T-cell (primary cell): ENCODE measurements around the gene RRP1B. TPM values are rescaled to one million over a fixed set of nuclear protein-coding genes. Genes with fewer than 3 reads are reported as not detected.

ENCODE experiments used
- ATAC-seq, 4 experiments: fragments of 200-7000 bp in 3 of 4; fragments of 150-1000 bp in 1 of 4; cut with Tn5 transposase; replicated peaks in 1 of 4; 1 replicate in 3 of 4; 2 replicates in 1 of 4; pipeline ENCODE4 v1.10.0; 2021; ENCODE audit warnings: moderate library complexity in 3 of 4, mild to moderate bottlenecking in 2 of 4, moderate number of reproducible peaks in 1 of 4
- CTCF ChIA-PET, 2 donors: fragments of 300-600 bp; sonication (Branson Sonifier 250); formaldehyde crosslinking; loops; one replicate each; lab custom pipeline; 2022; ENCODE audit warnings: antibody characterized with exemption in 2 of 2; lab: Charles Lee
- POLR2A ChIA-PET, 2 donors: fragments of 300-600 bp; sonication (Branson Sonifier 250); formaldehyde crosslinking; loops; one replicate each; lab custom pipeline; 2022; ENCODE audit warnings: antibody characterized with exemption in 2 of 2; lab: Charles Lee
- DNase-seq, 35 experiments: peaks; one replicate each; pipeline versions ENCODE4 v3.0.0 to v3.0.0-alpha.2; 2013 to 2023
- H3K27ac ChIP-seq: one replicate; pipeline ENCODE4 v1.5.1; 2013; ENCODE audit warnings: low read length
- H3K27me3 ChIP-seq, 2 experiments: replicated peaks in 1 of 2; 1 replicate in 1 of 2; 2 replicates in 1 of 2; pipeline versions ENCODE4 v1.6.1 to v1.7.0; 2013; ENCODE audit warnings: low read length in 1 of 2, mixed read lengths in 1 of 2; ENCODE audit not compliant: control insufficient read depth in 2 of 2, insufficient read depth in 2 of 2; ENCODE audit errors: extremely low read depth in 1 of 2
- H3K36me3 ChIP-seq, 2 donors: 1 replicate in 1 of 2; 2 replicates in 1 of 2; pipeline versions ENCODE4 v1.6.1 to v1.7.0; 2013; ENCODE audit warnings: low read length in 1 of 2; ENCODE audit not compliant: control insufficient read depth in 2 of 2, insufficient read depth in 1 of 2; ENCODE audit errors: extremely low read depth in 1 of 2
- H3K4me1 ChIP-seq, 2 experiments: 1 replicate in 1 of 2; 2 replicates in 1 of 2; pipeline versions ENCODE4 v1.6.1 to v1.7.0; 2013; ENCODE audit warnings: low read length in 2 of 2, mixed read lengths in 1 of 2; ENCODE audit not compliant: insufficient read depth in 2 of 2, control insufficient read depth in 1 of 2; ENCODE audit errors: extremely low read depth in 1 of 2
- H3K4me3 ChIP-seq, 2 donors: 1 replicate in 1 of 2; 2 replicates in 1 of 2; pipeline versions ENCODE4 v1.5.1 to v1.7.0; 2013; ENCODE audit warnings: mild to moderate bottlenecking in 2 of 2, low read length in 1 of 2, moderate library complexity in 1 of 2; ENCODE audit not compliant: control insufficient read depth in 1 of 2; ENCODE audit errors: extremely low read depth in 1 of 2
- H3K9me3 ChIP-seq: 2 replicates; pipeline ENCODE4 v1.7.0; 2013
- H3K27ac Mint-ChIP-seq, 2 donors: one replicate each; pipeline ENCODE4 v1.8.0; 2020 to 2021; ENCODE audit warnings: mild to moderate bottlenecking in 2 of 2, mixed read lengths in 2 of 2
- H3K27me3 Mint-ChIP-seq, 2 donors: one replicate each; pipeline ENCODE4 v1.8.0; 2021 to 2022; ENCODE audit warnings: mixed read lengths in 2 of 2
- H3K36me3 Mint-ChIP-seq: one replicate; pipeline ENCODE4 v1.8.0; 2021; ENCODE audit warnings: mixed read lengths
- H3K4me1 Mint-ChIP-seq, 3 donors: one replicate each; pipeline ENCODE4 v1.8.0; 2020 to 2022; ENCODE audit warnings: mixed read lengths in 3 of 3, mild to moderate bottlenecking in 1 of 3
- H3K4me3 Mint-ChIP-seq, 3 donors: one replicate each; pipeline ENCODE4 v1.8.0; 2020 to 2022; ENCODE audit warnings: mild to moderate bottlenecking in 3 of 3, mixed read lengths in 3 of 3, moderate library complexity in 3 of 3
- H3K9me3 Mint-ChIP-seq, 3 donors: one replicate each; pipeline ENCODE4 v1.8.0; 2020 to 2022; ENCODE audit warnings: mixed read lengths in 3 of 3
- WGBS: methylation state at CpG from one replicate; pipeline ENCODE4 v1.1.5; 2013; ENCODE audit warnings: missing lambda C conversion rate; ENCODE audit not compliant: insufficient coverage; 5-methylcytosine and 5-hydroxymethylcytosine counted together
- total RNA-seq, 35 experiments: library from RNA in 6 of 35; stranded (reverse) in 6 of 35; fragments of 120-200 nt in 1 of 35; gene quantifications; one replicate each; pipeline versions ENCODE4 v1.2.1 to v1.2.4 and lab custom pipeline; 2013 to 2026

The RRP1B gene
- total RNA-seq, 5 donors from 2014 or later (not counting 1 experiment from before 2014, with no cell fraction given): 33.9 to 39.3 (median 37.8) TPM

DNA sequence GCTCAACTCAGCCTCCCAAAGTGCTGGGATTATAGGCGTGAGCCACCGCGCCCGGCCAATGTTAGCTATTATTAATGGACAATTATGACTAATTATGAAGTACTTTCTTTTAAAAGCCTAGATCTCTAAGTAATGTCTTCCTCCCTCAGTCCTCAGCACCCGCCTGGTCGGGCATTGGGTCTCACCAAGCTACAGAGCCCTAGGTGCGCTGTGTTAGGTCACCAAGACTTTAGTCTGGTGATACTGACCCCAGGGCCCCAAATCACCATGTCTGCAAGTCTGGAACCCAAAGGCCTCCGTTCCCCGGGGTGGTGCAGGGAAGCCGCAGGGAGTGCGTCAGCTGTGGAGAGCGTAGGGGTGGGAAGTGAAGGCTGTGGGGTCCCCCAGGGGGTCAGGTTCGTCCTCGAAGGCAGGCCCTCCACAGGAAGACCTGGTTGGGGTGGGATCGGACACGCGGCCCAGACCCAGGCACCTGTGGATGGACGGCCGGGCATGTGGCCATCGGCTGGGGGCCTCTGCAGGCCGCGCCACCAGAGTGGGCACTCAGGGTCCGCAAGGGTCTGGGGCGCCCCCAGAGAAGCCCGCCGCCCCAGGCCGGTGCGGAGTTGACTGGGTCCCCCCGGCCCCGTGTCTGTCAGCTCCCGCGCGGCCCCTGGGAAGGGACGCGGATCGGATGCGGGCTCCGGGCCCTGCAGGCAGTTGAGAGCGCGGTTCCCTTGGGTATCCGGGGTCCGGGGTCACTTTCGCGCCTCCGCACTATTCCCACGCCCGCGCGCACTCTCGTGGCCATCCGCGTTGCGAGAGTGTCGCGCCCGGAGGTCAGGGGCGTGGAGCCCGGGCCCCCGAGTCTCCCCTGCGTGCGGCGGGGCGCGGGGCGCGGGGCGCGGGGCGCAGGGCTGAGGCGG, 58.9 kb downstream of the RRP1B start:
- no peaks in the 10 kb centered on the region for H3K9me3 Mint-ChIP-seq
- CTCF ChIA-PET: no interaction called here
- 26% methylated on average over 66 of the region's 70 CpGs for WGBS
- no peaks in the 10 kb centered on the region for H3K36me3 ChIP-seq
- peaks cover 0 to 6% of the 10 kb centered on the region in 2 experiments for H3K27me3 ChIP-seq
- H3K4me3 Mint-ChIP-seq: peak overlapping the region; percentile 81 to 86 (median 85)
- peak overlapping the region; percentile 52 to 70 for H3K27ac Mint-ChIP-seq
- DNase-seq (no peak), ATAC-seq (peak in 1 of 4 experiments; percentile 1)
- POLR2A ChIA-PET: interaction anchor here in 1 of 2 donors (0.6 kb wide), 1 partner anchor 42 kb away, joined by 3 read pairs; no protein-coding TSS in a partner anchor
- peaks cover 7 to 32% of the 10 kb centered on the region in 2 experiments for H3K4me1 ChIP-seq
- no peaks in the 10 kb centered on the region for H3K9me3 ChIP-seq
- H3K4me3 ChIP-seq: peak overlapping the region; percentile 86 to 93
- H3K27ac ChIP-seq: no peak overlapping the region
- H3K4me1 Mint-ChIP-seq: peaks cover 30 to 33% (median 30%) of the 10 kb centered on the region in 3 donors
- H3K27me3 Mint-ChIP-seq: no peaks in the 10 kb centered on the region
- H3K36me3 Mint-ChIP-seq: no peaks in the 10 kb centered on the region

DNA sequence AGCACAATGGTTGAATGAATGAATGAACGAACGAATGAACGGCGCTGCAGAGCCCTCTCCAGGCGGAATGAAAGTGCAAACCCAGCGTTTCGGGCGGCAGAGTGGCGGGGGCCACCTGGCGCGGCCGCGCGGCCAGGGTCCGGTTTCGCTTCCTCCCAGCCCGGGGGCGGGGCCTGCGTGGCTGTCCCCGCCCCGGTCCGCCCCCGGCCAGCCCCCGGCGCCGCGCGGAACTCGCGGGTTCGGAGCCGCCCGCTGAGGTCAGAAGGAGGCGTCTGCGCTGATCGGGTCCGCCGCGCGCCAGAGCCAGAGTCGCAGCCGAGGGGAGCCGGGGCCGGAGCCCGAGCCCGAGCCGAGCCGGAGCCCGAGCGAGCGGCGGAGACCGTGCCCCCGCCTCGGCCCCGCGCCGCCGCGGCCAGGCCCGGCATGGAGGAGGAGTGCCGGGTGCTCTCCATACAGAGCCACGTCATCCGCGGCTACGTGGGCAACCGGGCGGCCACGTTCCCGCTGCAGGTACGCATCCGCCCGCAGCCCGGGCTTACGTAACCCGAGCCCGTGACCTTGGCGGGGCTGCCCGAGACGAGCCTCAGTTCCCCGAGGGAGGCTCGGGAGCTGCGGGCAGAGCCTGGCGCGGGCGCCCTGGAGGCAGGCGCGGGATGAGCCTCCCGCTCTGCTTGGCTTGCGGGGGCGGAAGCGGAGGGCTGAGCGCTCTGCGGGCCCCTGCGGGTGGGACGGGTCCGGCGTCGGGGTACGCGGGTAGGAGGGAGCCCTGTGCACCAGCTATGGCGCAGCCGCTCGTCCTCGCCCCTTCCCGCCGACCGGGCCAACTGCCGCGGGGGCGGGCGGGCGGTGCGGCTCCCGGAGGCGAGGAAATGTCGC, 59.8 kb downstream of the RRP1B start, which contains the start of gene PDXK:
TSS of gene PDXK (plus strand) at position 258 of the 876 bp plus-strand sequence. CDS start at position 424, 166 bp downstream.
- Histone ChIP-seq H3K4me3 (peak within 1 kb of the TSS; percentile 86 to 93), H3K27me3 (peaks cover 0 to 6% of the 10 kb centered on the region in 2 experiments), H3K9me3 (no peaks in the 10 kb centered on the region), H3K4me1 (peaks cover 7 to 37% of the 10 kb centered on the region in 2 experiments), H3K27ac (peak within 1 kb of the TSS; percentile 64), H3K36me3 (peaks cover 0 to 7% of the 10 kb centered on the region in 2 donors)
- Mint-ChIP-seq H3K27me3 (no peaks in the 10 kb centered on the region), H3K36me3 (no peaks in the 10 kb centered on the region), H3K4me1 (peaks cover 30 to 33% (median 32%) of the 10 kb centered on the region in 3 donors), H3K9me3 (no peaks in the 10 kb centered on the region), H3K4me3 (peak within 1 kb of the TSS; percentile 81 to 86 (median 85)), H3K27ac (peak within 1 kb of the TSS; percentile 52 to 70)
- ChIA-PET CTCF (interaction anchor here in 1 of 2 donors (1.0 to 1.2 kb wide), 2 partner anchors 9 to 11 kb away, joined by 3 read pairs; no protein-coding TSS in a partner anchor), POLR2A (interaction anchor here in 1 of 2 donors (0.6 kb wide), 1 partner anchor 17 kb away, joined by 6 read pairs; no protein-coding TSS in a partner anchor)
- under 1% methylated on average over 116 of the region's 117 CpGs for WGBS
- peak; percentile 44 to 88 (median 67) for DNase-seq
- ATAC-seq: peak; percentile 84 to 88 (median 84)

DNA sequence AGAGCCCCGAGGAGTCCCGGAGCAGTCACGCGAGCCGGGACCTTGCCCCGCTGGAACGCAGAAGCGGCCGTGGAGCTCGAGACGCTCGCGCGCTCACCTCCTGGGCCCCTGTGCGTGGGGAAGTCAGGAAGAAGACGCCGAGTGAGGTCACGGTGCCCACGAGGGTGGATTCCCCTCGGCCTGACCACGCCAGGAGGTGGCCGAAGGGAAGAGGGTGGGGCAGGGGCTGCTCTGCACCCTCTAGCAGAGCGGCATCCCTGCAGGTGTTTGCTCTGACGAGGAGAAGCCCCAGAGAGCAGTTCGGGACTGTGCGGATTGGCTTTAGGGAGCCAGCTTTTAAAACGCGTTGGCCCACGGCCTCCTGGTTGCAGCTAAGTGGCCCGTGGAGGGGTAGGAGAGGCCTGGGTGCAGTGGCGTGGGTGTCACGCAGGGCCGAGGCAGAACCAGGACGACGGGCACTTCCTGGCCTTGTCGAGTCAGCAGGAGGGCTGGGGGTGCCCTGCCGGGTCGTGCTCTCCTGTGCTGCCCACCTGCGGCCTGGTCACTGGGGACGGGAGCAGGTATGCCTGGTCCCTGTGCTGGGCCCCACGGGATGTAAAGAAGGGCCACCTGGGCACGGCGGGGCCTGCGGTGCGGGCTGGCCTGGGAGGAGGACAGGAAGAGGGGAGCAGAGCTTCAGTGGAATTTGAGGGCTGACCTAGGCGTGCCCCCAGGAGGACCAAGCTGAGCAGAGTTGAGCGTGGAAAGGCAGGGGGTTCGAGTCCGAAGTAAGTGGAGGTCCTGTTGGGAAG, 60.6 kb downstream of the RRP1B start:
- H3K27ac Mint-ChIP-seq: peak overlapping the region; percentile 11 to 39
- Histone ChIP-seq H3K4me3 (peak overlapping the region; percentile 86 to 93), H3K36me3 (peaks cover 0 to 14% of the 10 kb centered on the region in 2 donors), H3K27me3 (peaks cover 0 to 6% of the 10 kb centered on the region in 2 experiments), H3K27ac (peak overlapping the region; percentile 64), H3K9me3 (no peaks in the 10 kb centered on the region), H3K4me1 (peaks cover 7 to 39% of the 10 kb centered on the region in 2 experiments)
- DNase-seq (peak in 13 of 35 experiments; percentile 9 to 55 (median 18)), ATAC-seq (no peak)
- no peaks in the 10 kb centered on the region for H3K27me3 Mint-ChIP-seq
- ChIA-PET CTCF (interaction anchor here in 1 of 2 donors (1.0 to 1.2 kb wide), 2 partner anchors 8 to 10 kb away, joined by 3 read pairs; no protein-coding TSS in a partner anchor), POLR2A (interaction anchor here in 1 of 2 donors (0.6 kb wide), 1 partner anchor 16 kb away, joined by 6 read pairs; no protein-coding TSS in a partner anchor)
- no peaks in the 10 kb centered on the region for H3K36me3 Mint-ChIP-seq
- H3K9me3 Mint-ChIP-seq: no peaks in the 10 kb centered on the region
- WGBS: 17% methylated on average over 49 of the region's 49 CpGs
- H3K4me3 Mint-ChIP-seq: peak overlapping the region; percentile 77 to 85 (median 83)
- H3K4me1 Mint-ChIP-seq: peaks cover 30 to 34% (median 33%) of the 10 kb centered on the region in 3 donors

DNA sequence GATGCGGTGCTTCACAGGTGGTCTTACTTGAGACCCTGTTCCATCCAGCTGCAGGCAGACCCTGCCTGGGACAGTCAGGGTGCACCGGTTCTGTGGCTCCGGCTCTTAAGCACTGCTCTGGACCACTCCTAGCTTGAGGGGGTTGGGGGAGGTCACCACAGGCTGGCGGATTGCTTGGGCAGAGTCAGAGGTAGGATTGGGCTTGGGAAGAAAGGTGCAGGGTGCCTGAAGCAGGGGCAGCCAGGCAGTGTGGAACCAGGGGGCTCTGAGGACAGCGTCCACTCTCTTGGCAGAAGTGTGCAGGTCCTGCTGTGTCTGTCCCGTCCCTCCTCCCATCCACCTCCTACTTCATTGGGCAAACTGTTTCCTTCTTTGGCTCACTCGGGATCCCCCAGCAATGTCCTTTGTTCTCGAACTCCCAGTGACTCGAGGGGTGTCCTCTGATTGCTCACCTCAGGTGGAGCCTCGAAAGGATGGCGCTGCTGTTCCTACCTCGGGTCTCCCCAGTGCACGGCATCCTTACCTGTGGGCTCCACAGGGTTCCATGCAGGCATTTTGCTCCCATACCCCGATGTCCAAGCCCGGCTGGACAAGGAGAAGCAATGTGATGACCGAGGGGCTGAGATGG, 61.3 kb downstream of the RRP1B start:
- 94% methylated on average over 16 of the region's 16 CpGs for WGBS
- peak overlapping the region; percentile 77 to 85 (median 83) for H3K4me3 Mint-ChIP-seq
- no peaks in the 10 kb centered on the region for H3K36me3 Mint-ChIP-seq
- Histone ChIP-seq H3K4me3 (peak overlapping the region; percentile 86 to 93), H3K27ac (no peak overlapping the region), H3K9me3 (no peaks in the 10 kb centered on the region), H3K36me3 (peaks cover 0 to 14% of the 10 kb centered on the region in 2 donors), H3K4me1 (peaks cover 7 to 44% of the 10 kb centered on the region in 2 experiments), H3K27me3 (peaks cover 0 to 6% of the 10 kb centered on the region in 2 experiments)
- CTCF ChIA-PET: no interaction called here
- DNase-seq (no peak), ATAC-seq (no peak)
- no peaks in the 10 kb centered on the region for H3K27me3 Mint-ChIP-seq
- no peaks in the 10 kb centered on the region for H3K9me3 Mint-ChIP-seq
- H3K27ac Mint-ChIP-seq: no peak overlapping the region
- peaks cover 36 to 41% (median 38%) of the 10 kb centered on the region in 3 donors for H3K4me1 Mint-ChIP-seq
- POLR2A ChIA-PET: no interaction called here

DNA sequence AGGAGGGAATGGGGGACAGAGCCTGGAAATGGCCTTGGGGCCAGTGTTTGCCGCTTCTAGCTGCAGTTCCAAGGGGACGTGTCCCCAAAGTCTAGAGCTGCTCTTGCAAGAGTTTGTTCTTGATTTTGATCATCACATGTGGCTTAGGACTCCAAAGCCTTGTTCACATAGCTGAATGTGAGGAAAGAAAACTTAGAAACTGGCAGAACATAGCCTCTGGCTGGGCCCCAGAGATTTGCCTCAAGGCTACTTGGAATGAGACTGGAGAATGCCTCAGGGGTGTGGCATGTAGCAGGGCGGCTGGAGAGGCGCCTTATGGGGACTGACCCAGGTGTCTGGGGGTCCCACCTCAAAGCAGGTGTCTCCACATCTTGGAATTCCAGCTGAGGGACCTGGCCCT, 61.8 kb downstream of the RRP1B start:
- no peaks in the 10 kb centered on the region for H3K27me3 Mint-ChIP-seq
- Histone ChIP-seq H3K4me1 (peaks cover 7 to 50% of the 10 kb centered on the region in 2 experiments), H3K27me3 (peaks cover 0 to 6% of the 10 kb centered on the region in 2 experiments), H3K36me3 (peaks cover 0 to 14% of the 10 kb centered on the region in 2 donors), H3K27ac (no peak overlapping the region), H3K4me3 (no peak overlapping the region), H3K9me3 (no peaks in the 10 kb centered on the region)
- DNase-seq (no peak), ATAC-seq (no peak)
- no peaks in the 10 kb centered on the region for H3K9me3 Mint-ChIP-seq
- ChIA-PET POLR2A (no interaction called here), CTCF (no interaction called here)
- WGBS: 97% methylated on average over 4 of the region's 4 CpGs
- H3K4me1 Mint-ChIP-seq: peaks cover 40 to 45% (median 44%) of the 10 kb centered on the region in 3 donors
- H3K27ac Mint-ChIP-seq: no peak overlapping the region
- H3K36me3 Mint-ChIP-seq: no peaks in the 10 kb centered on the region
- H3K4me3 Mint-ChIP-seq: peak overlapping the region; percentile 77 to 85 (median 83)
